ENCODE results near the gene KCNS3.

DNA sequence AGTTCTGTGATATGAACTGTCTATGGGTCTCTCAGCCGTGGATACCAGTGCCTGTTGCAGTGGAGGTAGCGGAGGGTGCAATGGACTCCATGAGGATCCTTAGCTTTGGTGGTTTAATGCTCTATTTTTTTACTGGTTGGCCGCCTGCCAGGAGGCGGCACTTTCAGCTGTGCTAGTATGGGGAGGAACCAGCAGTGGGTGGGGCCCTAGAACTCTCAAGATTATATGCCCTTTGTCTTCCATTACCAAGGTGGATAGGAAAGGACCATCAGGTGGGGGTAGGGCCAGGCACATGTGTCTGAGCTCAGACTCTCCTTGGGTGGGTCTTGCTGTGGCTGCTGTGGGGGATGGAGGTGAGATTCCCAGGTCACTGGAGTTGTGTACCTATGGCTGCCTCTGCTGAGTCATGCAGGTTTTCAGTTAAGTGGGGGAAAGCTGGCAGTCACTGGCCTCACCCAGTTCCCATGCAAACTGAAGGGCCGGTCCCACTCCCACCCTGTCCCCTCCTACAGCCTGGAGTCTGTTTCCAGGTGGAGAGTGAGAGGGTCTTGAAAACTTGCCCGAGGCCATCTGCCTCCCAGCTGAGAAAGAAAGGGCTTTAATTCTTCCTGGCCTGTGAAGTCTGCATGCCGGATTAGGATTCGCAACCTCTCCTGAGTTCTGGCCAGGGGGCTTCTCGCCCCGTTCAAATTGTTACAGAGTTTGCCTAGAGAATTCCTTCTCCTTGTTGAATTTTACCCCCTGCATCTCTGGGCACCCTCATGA is 14.5 kb downstream of the KCNS3 start:
- TF ChIP-seq TAF1 (IDR thresholded peaks at IDR 0.05; ENCODE audit: borderline replicate concordance, low read depth, low read length), result no peak
- TF ChIP-seq, protein P1, sequence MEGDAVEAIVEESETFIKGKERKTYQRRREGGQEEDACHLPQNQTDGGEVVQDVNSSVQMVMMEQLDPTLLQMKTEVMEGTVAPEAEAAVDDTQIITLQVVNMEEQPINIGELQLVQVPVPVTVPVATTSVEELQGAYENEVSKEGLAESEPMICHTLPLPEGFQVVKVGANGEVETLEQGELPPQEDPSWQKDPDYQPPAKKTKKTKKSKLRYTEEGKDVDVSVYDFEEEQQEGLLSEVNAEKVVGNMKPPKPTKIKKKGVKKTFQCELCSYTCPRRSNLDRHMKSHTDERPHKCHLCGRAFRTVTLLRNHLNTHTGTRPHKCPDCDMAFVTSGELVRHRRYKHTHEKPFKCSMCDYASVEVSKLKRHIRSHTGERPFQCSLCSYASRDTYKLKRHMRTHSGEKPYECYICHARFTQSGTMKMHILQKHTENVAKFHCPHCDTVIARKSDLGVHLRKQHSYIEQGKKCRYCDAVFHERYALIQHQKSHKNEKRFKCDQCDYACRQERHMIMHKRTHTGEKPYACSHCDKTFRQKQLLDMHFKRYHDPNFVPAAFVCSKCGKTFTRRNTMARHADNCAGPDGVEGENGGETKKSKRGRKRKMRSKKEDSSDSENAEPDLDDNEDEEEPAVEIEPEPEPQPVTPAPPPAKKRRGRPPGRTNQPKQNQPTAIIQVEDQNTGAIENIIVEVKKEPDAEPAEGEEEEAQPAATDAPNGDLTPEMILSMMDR (IDR thresholded peaks at IDR 0.05), result no peak
- TF ChIP-seq POLR2AphosphoS5 (IDR thresholded peaks at IDR 0.05; ENCODE audit: low read depth, low read length), result no peak
- TF ChIP-seq, protein P2, sequence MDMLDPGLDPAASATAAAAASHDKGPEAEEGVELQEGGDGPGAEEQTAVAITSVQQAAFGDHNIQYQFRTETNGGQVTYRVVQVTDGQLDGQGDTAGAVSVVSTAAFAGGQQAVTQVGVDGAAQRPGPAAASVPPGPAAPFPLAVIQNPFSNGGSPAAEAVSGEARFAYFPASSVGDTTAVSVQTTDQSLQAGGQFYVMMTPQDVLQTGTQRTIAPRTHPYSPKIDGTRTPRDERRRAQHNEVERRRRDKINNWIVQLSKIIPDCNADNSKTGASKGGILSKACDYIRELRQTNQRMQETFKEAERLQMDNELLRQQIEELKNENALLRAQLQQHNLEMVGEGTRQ (IDR thresholded peaks at IDR 0.05; ENCODE audit: borderline replicate concordance, low read depth, low read length), result no peak
- no peak for TF ChIP-seq EZH2phosphoT487 (IDR thresholded peaks at IDR 0.05; ENCODE audit: borderline replicate concordance, low read depth)
- TF ChIP-seq RCOR1 (IDR thresholded peaks at IDR 0.05; ENCODE audit: low read length), result no peak
- no peak for TF ChIP-seq MEF2A (IDR thresholded peaks at IDR 0.05; ENCODE audit: borderline replicate concordance, low read depth)
- TF ChIP-seq RXRA (IDR thresholded peaks at IDR 0.05; ENCODE audit: borderline replicate concordance, low read depth), result no peak
- TF ChIP-seq ELF1 (IDR thresholded peaks at IDR 0.05), result no peak
- no peak for TF ChIP-seq GABPA (IDR thresholded peaks at IDR 0.05; ENCODE audit: low read depth)
- TF ChIP-seq JUND (IDR thresholded peaks at IDR 0.05), result no peak
- no peak for TF ChIP-seq YY1 (IDR thresholded peaks at IDR 0.05; ENCODE audit: low read depth)
- TF ChIP-seq EP300 (IDR thresholded peaks at IDR 0.05; ENCODE audit: borderline replicate concordance in 1 of 2, low read depth in 1 of 2, low read length in 1 of 2), result no peak
